ENCODE results near the gene RBM23. TPM values are rescaled to one million over a fixed set of nuclear protein-coding genes. Genes with fewer than 3 reads are reported as not detected.

The RBM23 gene
- total RNA-seq, 2 experiments from 2014 or later: 87.9 to 111 TPM

GRCh38 chr14:22901799-22902198 is 17.1 kb downstream of the RBM23 start:
- no peak for DNase-seq
- H3K27me3 Mint-ChIP-seq: no peaks in the 10 kb centered on the region
- no peaks in the 10 kb centered on the region for H3K27me3 ChIP-seq (ENCODE audit: control insufficient read depth in 1 of 2, insufficient read depth in 2 of 2, low read length in 2 of 2)
- H3K9me3 ChIP-seq (ENCODE audit: control insufficient read depth in 1 of 2, insufficient read depth in 1 of 2, low read length in 2 of 2): no peaks in the 10 kb centered on the region
- H3K27ac ChIP-seq (ENCODE audit: low read depth in 1 of 2, low read length in 2 of 2): no peak overlapping the region
- TF ChIP-seq, protein P1, sequence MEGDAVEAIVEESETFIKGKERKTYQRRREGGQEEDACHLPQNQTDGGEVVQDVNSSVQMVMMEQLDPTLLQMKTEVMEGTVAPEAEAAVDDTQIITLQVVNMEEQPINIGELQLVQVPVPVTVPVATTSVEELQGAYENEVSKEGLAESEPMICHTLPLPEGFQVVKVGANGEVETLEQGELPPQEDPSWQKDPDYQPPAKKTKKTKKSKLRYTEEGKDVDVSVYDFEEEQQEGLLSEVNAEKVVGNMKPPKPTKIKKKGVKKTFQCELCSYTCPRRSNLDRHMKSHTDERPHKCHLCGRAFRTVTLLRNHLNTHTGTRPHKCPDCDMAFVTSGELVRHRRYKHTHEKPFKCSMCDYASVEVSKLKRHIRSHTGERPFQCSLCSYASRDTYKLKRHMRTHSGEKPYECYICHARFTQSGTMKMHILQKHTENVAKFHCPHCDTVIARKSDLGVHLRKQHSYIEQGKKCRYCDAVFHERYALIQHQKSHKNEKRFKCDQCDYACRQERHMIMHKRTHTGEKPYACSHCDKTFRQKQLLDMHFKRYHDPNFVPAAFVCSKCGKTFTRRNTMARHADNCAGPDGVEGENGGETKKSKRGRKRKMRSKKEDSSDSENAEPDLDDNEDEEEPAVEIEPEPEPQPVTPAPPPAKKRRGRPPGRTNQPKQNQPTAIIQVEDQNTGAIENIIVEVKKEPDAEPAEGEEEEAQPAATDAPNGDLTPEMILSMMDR (IDR thresholded peaks at IDR 0.05): no peak
- peaks cover 13% of the 10 kb centered on the region for H3K4me1 ChIP-seq (ENCODE audit: insufficient read depth, low read length)
- peaks cover 69% of the 10 kb centered on the region for H3K36me3 ChIP-seq (ENCODE audit: insufficient read depth, low read length)
- H3K27ac Mint-ChIP-seq: no peak overlapping the region
- no peak overlapping the region for H3K4me3 Mint-ChIP-seq
- intact Hi-C loops (cut with DNase I, micrococcal nuclease): loop anchor here in 1 of 2 experiments (5.0 kb wide), 1 partner anchor 44 kb away; no protein-coding TSS in a partner anchor
- peaks cover 66% of the 10 kb centered on the region for H3K36me3 Mint-ChIP-seq (ENCODE audit: low read depth)
- CTCF ChIA-PET: interaction anchor here (0.7 to 2.9 kb wide), 6 partner anchors 15 to 332 kb away, joined by 3 to 23 read pairs (median 10); partner anchors contain the start of gene LRP10
- POLR2A ChIA-PET: interaction anchor here (1.5 to 1.6 kb wide), 2 partner anchors 13 to 27 kb away, joined by 3 read pairs; partner anchors contain the start of gene PRMT5
- no peak overlapping the region for H3K4me3 ChIP-seq (ENCODE audit: low read length)
- no peak for ATAC-seq (ENCODE audit: poor library complexity)
- no peaks in the 10 kb centered on the region for H3K9me3 Mint-ChIP-seq
- peaks cover 15% of the 10 kb centered on the region for H3K4me1 Mint-ChIP-seq (ENCODE audit: low read depth)

DNA sequence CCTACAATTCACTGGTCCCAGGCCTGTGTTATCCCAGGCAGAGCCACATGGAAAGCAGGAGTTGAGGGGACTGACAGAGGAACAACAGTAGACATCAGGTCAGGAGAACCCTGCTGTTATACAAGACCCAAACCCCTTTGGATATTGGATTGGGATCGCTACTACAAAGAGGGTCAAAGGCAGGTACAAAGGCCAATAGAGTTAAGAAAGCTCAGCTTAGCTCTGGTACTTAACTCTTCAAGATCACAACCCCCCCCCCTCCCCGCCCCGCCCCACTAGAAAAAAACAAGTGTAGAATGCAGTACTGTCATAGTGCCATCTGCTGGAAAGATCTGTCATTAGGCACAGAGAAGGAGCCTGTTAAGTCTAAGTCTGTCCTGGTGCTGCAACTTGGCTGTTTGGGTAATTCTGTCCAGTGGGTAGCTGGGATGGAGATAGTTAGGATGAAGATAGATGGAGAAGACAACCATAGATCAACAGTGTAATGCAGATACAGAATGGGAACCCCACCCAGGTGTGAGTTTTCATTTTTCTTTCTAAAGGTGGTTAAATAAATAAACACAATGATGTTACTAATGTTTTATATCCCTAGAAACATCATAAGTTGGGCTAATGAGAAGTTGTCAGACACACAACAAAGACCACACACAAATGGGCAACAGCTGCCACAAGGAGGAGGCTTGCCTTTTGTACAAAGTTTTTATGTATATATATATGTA is 18.7 kb downstream of the RBM23 start:
- Histone ChIP-seq H3K36me3 (ENCODE audit: insufficient read depth, low read length) (peaks cover 55% of the 10 kb centered on the region), H3K27ac (ENCODE audit: low read depth in 1 of 2, low read length in 2 of 2) (no peak overlapping the region), H3K9me3 (ENCODE audit: control insufficient read depth in 1 of 2, insufficient read depth in 1 of 2, low read length in 2 of 2) (no peaks in the 10 kb centered on the region), H3K27me3 (ENCODE audit: control insufficient read depth in 1 of 2, insufficient read depth in 2 of 2, low read length in 2 of 2) (no peaks in the 10 kb centered on the region), H3K4me1 (ENCODE audit: insufficient read depth, low read length) (peaks cover 13% of the 10 kb centered on the region), H3K4me3 (ENCODE audit: low read length) (no peak overlapping the region)
- ATAC-seq (ENCODE audit: poor library complexity) (peak; percentile 92), DNase-seq (peak in 13 of 14 experiments; percentile 14 to 87 (median 36))
- Mint-ChIP-seq H3K4me3 (no peak overlapping the region), H3K4me1 (ENCODE audit: low read depth) (peaks cover 15% of the 10 kb centered on the region), H3K9me3 (no peaks in the 10 kb centered on the region), H3K27me3 (no peaks in the 10 kb centered on the region), H3K27ac (no peak overlapping the region), H3K36me3 (ENCODE audit: low read depth) (peaks cover 51% of the 10 kb centered on the region)
- TF ChIP-seq, protein P1 (IDR thresholded peaks at IDR 0.05): peak; percentile 68
- ChIA-PET POLR2A (interaction anchor here (0.5 to 1.9 kb wide), 10 partner anchors 12 to 330 kb away, joined by 3 to 9 read pairs (median 4); partner anchors contain the start of genes LRP10, PRMT5 and RBM23), CTCF (interaction anchor here (0.9 to 2.9 kb wide), 10 partner anchors 12 to 340 kb away, joined by 3 to 23 read pairs (median 6); partner anchors contain the start of genes LRP10 and PRMT5)
- intact Hi-C loops (cut with DNase I, micrococcal nuclease): loop anchor here (1.0 to 5.0 kb wide), 5 partner anchors 12 to 330 kb away; no protein-coding TSS in a partner anchor

DNA sequence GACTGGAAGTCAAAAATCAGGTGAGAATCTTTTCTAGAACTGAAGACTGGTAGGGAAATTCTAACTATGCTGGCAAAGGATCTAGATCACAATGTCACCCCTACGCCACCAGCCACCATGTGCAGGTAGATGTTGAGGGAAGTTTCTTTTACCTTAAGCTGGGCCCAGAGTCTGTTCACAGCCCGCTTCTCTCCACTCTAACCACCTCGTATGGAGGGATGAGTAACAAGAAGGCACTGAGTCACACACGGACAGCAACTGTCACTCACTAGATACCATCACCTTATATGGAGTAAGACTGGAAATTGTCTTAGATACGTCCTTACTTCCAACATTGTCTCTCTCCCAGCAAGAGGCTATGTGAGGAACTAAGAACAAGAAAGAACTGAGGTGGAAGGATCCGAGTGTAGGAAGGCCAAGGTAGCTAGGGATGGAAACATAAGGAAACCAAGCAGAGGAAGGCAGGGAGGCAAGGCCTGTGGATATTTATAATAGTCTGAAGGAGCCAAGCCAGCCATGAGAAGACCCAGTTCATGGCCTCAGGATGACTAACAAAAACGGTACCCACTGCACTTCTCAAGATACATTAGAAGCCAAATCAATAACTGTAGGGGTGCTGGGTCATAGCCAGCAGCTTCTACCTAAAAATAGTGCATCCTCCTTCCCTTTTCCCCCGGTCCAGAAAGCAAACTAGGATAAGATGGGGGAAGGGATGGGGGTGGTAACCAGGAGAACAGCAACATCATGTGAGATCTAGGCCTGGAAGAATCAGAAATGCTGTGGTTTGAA is 20.5 kb downstream of the RBM23 start:
- Histone ChIP-seq H3K9me3 (ENCODE audit: control insufficient read depth in 1 of 2, insufficient read depth in 1 of 2, low read length in 2 of 2) (no peaks in the 10 kb centered on the region), H3K27ac (ENCODE audit: low read depth in 1 of 2, low read length in 2 of 2) (no peak overlapping the region), H3K36me3 (ENCODE audit: insufficient read depth, low read length) (peaks cover 43% of the 10 kb centered on the region), H3K4me1 (ENCODE audit: insufficient read depth, low read length) (peaks cover 13% of the 10 kb centered on the region), H3K27me3 (ENCODE audit: control insufficient read depth in 1 of 2, insufficient read depth in 2 of 2, low read length in 2 of 2) (no peaks in the 10 kb centered on the region), H3K4me3 (ENCODE audit: low read length) (no peak overlapping the region)
- ATAC-seq (ENCODE audit: poor library complexity) (no peak), DNase-seq (no peak)
- intact Hi-C loops (cut with DNase I, micrococcal nuclease): loop anchor here in 1 of 2 experiments (1.0 to 5.0 kb wide), 3 partner anchors 246 to 341 kb away; no protein-coding TSS in a partner anchor
- no peak overlapping the region for H3K4me3 Mint-ChIP-seq
- POLR2A ChIA-PET: interaction anchor here (1.7 kb wide), 1 partner anchor 328 kb away, joined by 5 read pairs; no protein-coding TSS in a partner anchor
- no peaks in the 10 kb centered on the region for H3K27me3 Mint-ChIP-seq
- CTCF ChIA-PET: interaction anchor here (0.8 to 2.9 kb wide), 2 partner anchors 12 to 26 kb away, joined by 3 to 23 read pairs; partner anchors contain the start of gene LRP10
- TF ChIP-seq, protein P1 (IDR thresholded peaks at IDR 0.05): no peak
- H3K27ac Mint-ChIP-seq: no peak overlapping the region
- H3K4me1 Mint-ChIP-seq (ENCODE audit: low read depth): peaks cover 15% of the 10 kb centered on the region
- no peaks in the 10 kb centered on the region for H3K9me3 Mint-ChIP-seq
- peaks cover 33% of the 10 kb centered on the region for H3K36me3 Mint-ChIP-seq (ENCODE audit: low read depth)
